Peyer's patch (tissue), 4 donors: ENCODE measurements around the gene F2RL3.

ENCODE experiments used
- POLR2A ChIP-seq, 2 donors: fragments of 450-650 bp; IDR thresholded peaks; one replicate each; pipeline ENCODE4 v1.5.1; 2017; ENCODE audit warnings: antibody characterized with exemption in 2 of 2, mild to moderate bottlenecking in 2 of 2, moderate library complexity in 2 of 2
- TF ChIP-seq, protein P1 (sequence below), 6 experiments: fragments of 450-650 bp in 4 of 6; fragments of 200-600 bp in 2 of 6; sonication (generic) in 1 of 6; IDR thresholded peaks; one replicate each; pipeline ENCODE4 v1.5.1; 2017 to 2019; ENCODE audit warnings: antibody characterized with exemption in 6 of 6, mild to moderate bottlenecking in 3 of 6, moderate library complexity in 1 of 6

DNA sequence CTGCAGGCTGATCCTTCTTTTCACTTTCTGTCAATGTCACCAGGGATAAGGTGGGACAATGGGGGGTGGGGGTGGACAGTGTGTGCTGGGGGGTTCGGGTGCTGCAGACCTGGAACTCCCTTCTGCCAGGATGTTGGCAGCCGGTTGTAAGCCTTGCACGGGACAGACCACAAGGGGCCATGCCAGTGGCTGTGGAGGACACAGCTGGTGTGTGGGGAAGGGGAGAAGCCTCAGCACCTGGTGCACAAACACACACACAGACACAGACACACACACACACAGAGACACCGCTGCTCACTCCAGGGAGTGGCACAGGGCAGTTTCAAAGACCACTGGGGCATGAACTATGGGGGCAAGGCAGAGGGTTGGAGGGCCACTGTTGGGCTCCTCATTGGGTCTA lies 3.6 kb downstream of the F2RL3 start:
- TF ChIP-seq, protein P1, sequence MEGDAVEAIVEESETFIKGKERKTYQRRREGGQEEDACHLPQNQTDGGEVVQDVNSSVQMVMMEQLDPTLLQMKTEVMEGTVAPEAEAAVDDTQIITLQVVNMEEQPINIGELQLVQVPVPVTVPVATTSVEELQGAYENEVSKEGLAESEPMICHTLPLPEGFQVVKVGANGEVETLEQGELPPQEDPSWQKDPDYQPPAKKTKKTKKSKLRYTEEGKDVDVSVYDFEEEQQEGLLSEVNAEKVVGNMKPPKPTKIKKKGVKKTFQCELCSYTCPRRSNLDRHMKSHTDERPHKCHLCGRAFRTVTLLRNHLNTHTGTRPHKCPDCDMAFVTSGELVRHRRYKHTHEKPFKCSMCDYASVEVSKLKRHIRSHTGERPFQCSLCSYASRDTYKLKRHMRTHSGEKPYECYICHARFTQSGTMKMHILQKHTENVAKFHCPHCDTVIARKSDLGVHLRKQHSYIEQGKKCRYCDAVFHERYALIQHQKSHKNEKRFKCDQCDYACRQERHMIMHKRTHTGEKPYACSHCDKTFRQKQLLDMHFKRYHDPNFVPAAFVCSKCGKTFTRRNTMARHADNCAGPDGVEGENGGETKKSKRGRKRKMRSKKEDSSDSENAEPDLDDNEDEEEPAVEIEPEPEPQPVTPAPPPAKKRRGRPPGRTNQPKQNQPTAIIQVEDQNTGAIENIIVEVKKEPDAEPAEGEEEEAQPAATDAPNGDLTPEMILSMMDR (IDR thresholded peaks at IDR 0.05), result no peak
- no peak for TF ChIP-seq POLR2A (IDR thresholded peaks at IDR 0.05)
